Left renal pelvis (tissue), 4 donors: ENCODE measurements around the gene LGALS3BP. TPM values are rescaled to one million over a fixed set of nuclear protein-coding genes. Genes with fewer than 3 reads are reported as not detected.

Experiments
- DNase-seq, 4 donors: peaks; one replicate each; pipeline ENCODE4 v3.0.0-alpha.2; 2013; ENCODE audit warnings: low read depth in 4 of 4, low spot score in 3 of 4
- polyA plus RNA-seq, 4 donors: library from polyadenylated mRNA; unstranded; fragments of 120-200 nt; gene quantifications; one replicate each; pipeline ENCODE4 v1.2.1, GENCODE V29; 2013; ENCODE audit not compliant: insufficient read length in 4 of 4

The LGALS3BP gene
- polyA plus RNA-seq, 4 donors: 102 to 228 (median 160) TPM

- no peak for DNase-seq
Measured at GRCh38 chr17:79017546-79018369, 38.0 kb upstream of the LGALS3BP start.

GRCh38 chr17:79014158-79014758 lies 34.5 kb upstream of the LGALS3BP start:
- DNase-seq: no peak

DNA sequence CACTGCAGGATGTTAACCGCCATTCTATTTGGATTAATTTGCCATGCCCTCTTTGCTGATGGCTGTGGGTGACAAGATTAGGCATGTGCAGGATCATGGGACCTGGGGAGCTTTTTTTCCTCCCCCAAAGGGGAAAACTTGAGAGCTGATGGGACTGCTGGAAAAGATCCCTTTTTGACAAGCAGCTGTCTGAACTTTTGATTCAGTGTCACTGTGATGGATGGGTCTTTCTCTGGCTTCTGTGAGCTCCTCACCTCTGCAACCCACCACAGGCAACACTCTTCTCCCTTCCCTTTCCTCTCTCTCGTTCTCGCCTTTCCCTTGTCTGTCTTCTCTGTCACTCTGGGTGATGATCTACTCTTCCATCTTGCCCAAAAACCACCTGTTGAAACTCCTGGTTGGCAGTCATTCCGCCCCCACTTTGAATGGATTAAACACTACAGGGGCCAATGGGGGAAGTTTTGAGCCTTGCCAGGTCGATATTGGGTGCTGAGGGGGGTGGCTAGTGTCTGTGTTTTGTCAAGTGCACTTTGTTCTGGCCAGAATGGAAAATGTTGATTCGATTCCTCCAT lies 32.9 kb upstream of the LGALS3BP start:
- DNase-seq: no peak

DNA sequence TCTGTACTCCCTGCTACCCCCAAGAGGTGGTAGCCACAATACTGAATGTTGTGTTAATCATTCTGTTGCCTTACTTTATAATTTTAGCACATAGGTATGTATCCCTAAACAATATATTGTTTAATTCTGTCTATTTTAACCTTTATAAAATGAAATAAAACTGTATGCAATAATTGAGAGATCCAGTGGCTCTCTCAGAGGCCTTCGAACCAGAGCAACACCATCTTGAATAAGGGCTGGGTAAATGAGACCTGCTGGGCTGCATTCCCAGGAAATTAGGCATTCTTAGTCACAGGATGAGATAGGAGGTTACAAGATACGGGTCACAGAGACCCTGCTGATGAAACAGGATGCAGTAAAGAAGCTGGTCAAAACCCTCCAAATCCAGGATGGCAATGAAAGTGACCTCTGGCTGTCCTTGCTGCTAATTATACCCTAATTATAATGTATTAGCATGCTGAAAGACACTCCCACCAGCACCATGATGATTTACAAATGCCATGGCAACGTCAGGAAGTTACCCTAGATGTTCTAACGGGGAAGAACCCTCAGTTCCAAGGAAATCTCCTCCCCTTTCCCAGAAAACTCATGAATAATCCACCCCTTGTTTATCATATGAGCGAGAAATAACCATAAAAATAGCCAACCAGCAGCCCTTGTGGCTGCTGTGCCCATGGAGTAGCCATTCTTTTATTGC lies 31.9 kb upstream of the LGALS3BP start:
- no peak for DNase-seq

DNA sequence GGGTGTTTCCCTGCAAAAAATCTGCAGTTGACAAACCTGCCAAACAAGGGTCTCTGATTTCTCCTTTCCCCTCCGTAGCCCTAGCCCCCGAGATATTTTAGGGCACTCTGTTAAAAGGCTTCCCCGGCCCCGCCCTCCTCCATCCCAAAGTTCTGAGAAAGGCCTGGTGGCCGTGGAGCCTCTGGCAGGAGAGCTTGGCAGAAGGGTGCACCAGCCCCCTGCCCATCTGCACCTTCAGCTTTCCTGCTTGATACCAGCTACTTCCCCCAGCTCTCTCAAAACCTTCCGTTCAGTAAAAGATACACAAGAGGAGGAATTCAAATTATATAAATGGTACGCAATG lies 30.6 kb upstream of the LGALS3BP start:
- DNase-seq: no peak

DNA sequence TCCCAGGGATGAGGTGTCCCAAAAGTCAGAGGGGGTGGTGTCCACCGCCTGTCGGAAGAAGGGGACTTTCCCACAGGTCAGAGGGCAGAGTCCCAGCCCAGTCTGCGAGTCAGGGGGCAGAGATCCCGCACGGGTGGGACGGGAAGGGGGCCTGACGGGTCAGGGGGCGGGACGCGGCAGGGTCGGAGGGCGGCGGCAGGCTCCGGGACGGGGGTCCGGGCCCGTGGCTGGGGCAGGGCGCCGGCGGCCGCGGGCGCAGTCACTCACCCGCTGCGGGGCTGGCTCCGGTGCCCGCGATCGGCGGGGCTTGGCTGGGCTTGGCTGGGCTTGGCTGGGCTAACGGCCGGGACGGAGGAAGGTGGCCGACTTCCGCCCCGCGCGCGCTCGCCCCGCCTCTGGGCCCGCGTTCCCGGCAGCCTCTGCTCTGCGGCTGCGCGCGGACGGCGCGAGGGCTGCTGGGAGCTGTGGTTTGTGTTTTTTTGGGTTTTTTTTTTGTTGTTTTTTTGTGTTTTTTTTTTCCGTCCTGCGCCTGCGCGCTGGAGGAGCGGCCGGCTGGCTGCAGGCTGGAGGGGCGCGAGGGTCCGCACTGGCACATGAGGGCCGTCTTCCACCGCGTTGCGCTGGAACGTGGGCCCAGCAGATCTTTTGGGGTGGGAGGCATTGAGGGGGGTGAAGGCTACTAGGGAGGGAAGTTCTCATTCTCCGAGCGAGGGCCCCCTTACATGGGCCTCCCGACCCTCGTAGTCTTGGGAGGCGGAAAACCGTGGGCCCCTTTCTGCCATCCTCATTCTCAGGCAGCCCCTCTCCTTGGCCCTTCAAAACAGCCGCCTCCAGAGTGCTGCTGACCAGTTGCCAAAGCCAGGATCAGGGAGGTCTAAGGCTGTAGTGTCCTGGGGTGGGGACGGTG lies 29.9 kb upstream of the LGALS3BP start, which contains the start of gene CANT1:
CANT1 (minus strand) TSS at position 368 of the 907 bp plus-strand sequence. CDS start 12,142 bp downstream, outside the sequence.
- DNase-seq: peak; percentile 77 to 82 (median 80)

DNA sequence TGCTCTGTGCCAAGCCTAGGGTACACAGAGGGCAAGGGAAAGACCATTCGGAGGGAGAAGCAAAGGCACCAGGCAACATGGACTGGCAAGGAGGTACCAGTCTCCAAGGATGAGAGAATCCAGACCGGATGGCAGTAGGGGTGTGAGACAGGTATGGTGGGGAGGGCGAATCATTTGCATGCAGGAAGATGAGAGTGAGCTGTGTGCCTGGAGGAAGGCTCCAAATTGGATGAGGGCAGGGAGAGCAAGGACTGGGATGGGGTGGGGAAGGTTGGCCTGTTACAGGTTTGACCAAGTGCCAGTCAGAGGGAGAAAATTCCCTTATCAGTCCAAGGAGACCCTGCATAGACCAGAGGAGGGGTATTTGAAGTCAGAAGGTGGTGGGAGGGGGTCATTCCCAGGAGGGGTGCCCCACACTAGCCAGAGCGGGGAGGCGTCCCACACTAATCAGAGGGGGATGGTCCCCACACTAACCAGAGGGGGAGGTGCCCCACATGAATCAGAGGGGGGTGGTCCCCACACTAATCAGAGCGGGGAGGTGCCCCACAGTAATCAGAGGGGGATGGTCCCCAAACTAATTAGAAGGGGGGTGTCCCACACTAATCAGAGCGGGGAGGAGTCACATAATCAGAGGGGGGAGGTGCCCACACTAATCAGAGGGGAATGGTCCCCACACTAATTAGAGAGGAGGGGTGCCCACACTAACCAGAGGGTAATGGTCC lies 29.1 kb upstream of the LGALS3BP start:
- DNase-seq: no peak

DNA sequence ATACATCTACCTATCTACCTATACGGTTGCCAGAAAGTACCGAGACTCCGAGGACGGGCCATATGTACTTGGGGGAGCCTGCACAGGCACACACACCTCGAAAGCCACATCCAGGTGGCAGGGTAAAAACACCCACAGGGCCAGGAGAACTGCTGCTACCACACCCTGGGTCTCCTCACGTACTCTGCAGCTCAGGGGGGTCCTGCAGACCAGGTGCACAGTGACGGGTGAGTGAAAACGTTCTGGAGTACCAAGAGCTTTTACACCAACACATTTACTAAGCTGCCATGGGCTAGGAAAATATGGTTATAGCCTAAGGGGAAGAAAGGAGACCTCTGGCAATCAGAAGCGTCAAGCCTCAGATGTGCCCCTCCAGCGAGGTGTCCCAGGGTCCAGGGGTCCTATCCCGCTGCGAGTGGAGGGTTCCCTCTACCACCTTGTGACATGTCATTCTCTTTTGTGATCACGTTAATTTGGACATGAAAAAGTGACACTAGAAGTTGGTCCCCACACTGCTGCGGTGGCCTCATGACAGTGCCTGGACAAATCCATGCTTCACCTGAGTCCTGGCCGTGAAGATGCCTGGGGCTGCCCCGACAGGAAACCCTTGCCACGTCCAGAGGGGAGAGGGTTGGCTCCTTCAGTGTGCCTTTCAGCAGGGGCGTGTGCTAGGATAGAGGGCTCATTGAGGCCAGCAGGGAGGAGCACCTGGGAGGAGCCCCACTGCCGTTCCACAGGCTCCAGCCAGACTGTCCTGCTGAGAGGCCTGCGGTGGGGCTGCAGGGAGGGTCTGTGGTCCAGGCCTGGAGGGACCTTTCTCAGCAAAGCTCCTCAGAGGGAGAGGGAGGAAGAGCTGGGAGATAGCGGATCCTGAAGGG lies 28.0 kb upstream of the LGALS3BP start:
- no peak for DNase-seq

GRCh38 chr17:79006794-79007503 lies 27.2 kb upstream of the LGALS3BP start:
- DNase-seq: no peak

DNA sequence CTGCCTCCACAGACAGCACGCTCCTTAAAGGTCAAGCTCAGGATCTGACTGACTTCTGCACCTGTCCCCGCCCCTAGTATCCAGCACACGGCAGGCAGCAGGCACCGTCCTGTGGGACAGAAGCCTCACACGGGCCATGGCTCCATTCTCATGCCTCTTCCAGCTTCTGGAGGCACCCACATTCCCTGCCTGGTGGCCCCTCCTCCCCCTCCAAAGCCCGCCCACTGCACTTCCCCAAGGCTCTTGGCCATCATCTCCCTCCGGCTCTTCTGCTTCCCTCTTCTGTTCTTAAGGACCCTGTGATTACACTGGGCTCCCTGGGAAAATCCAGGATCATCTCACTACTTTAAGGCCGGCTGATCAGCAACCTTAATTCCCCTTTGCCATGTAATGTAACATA lies 26.3 kb upstream of the LGALS3BP start:
- DNase-seq: no peak

DNA sequence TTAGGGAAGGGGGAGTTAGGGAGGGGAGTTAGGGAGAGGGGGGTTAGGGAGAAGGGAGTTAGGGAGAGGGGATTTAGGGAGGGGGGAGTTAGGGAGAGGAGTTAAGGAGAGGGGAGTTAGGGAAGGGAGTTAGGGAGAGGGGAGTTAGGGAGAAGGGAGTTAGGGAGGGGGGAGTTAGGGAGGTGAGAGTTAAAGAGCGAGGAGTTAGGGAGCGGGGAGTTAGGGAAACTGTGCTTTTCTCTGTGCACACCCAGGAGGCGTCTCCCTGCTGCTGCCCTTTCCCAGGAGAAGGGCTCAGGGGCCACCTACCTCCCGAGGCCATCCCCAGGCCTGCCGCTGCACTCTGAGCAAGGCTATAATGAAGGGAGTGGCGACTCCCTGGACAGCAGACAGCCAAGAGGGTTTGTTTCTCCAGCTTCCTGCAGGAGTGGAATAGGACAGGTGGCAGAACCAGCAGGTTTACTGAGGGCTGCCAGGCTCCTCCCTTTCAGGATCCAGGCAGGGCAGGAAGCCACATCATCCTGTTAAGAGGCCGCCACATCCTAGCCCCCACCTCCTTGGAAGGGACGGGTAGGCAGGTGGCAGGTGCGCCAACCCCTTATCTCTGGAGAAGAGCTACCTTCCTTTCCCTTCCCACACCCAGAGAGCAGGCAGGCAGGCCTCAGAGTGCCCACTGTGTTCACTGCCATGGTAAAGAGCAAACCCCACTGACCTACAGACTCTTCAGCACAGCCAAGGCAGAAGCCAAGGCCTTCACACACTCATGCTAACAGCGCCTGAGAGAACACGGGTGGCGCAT lies 25.5 kb upstream of the LGALS3BP start:
- no peak for DNase-seq

GRCh38 chr17:79003661-79004411 lies 24.1 kb upstream of the LGALS3BP start:
- no peak for DNase-seq

DNA sequence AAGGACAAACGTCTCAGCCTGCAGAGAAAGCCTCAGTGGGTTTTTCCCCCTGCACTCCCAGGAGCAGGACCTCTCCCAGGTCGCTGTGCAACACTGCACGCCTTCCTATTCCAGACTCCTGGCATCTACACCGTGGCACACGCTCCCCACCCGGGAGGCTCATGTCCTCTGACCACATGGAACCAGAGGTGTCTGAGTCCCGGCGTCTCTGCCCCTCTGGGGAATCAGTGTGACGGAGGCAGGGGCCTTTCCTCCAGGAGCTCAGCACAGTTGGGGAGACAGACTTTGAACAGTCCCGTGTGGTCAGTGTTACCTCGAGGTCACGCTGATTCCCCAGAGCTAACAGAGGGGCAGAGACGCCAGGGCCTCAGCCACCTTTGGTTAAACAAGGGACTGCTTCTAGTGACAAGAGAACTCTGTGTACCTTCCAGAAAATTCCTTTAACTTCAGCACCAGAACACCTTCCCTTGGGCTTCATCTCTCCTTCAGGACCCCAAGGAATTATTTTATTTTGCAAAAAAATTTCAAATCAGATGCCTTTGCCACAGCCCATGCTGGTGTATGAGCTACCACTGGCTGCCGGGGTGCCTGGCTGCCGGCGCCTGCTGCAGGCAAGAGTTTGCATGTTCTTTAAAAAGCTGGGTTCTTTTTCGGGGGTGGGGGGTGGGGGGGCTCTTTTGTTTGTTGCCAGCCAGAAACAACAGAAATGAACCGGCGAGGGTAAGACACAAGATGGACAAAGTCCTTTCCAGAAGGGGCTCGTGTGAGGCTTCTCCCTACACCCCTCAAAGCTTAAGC lies 23.3 kb upstream of the LGALS3BP start:
- DNase-seq: no peak

DNA sequence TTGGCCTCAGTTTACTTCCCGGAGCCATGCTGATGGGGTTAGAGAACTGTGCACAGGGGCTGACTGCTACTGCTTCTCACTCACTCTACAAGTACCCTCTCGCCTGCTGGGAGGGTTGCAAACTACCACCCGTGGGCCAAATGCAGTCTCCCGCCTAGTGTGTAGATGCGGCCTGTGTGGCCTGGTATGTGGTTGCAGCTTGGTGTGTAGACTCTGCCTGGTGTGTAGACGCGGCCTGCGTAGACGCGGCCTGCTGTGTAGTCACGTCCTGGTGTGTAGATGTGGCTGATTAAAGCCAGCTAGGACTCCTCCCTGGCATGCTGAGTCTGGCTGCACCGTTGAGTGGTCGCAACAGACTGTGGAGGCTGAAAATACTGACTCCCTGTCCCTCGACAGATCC lies 22.6 kb upstream of the LGALS3BP start:
- DNase-seq: no peak

DNA sequence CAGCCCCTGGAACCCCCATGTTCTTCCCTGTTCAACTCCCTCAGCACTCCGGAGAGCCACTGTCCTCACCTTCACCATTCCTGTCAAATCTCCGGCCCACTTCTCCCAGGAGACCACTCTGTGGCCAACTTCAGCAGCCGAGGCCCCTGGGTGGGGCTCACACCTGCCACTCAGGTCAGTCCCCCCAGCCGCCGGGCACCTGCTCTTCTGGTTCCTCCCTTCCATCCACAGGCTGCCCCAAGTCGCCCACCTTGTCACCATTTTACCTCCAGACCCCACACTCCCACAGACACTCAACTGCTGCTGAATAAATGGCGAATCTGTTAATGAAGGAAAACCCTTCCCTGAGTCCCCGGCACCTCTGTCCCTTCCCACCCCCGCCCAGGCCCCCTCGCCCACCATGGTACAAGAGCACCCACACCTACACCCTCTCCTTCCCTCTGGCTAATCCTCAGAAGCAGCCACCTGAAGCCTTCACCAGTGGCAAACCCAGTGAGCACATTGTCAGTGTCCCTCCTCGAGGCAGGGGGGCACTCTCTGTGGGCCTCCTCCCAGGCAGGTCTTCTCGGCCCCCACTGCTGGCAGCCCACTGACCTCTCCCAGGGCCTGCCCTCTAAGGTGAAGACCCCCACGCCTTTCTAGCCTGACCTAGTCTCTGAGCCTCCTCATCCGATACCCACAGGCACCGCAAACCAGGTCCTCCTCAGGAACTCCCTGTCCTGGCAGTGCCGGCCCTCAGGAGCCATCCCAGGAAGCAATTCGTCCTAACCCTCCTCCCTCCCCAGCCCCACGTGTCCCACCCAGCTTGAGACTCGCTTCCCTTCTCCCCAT lies 21.7 kb upstream of the LGALS3BP start:
- no peak for DNase-seq
